K562 (cell line): Measurements from ENCODE around the gene KBTBD2.

ENCODE experiments used
- CTCF ChIP-seq, 3 experiments: IDR thresholded peaks in 2 of 3; conservative IDR thresholded peaks in 1 of 3; 2 replicates each; pipeline ENCODE4 v1.5.1; 2011 to 2012; ENCODE audit warnings: low read length in 3 of 3, mild to moderate bottlenecking in 3 of 3, control low read depth in 2 of 3, improper control_type of control experiment in 1 of 3, inconsistent platforms in 1 of 3, low read depth in 1 of 3, mixed read lengths in 1 of 3, moderate library complexity in 1 of 3; ENCODE audit not compliant: insufficient read depth in 2 of 3
- ELF1 ChIP-seq: fragments of 200-800 bp; sonication (Bioruptor generic); IDR thresholded peaks from 2 replicates; pipeline ENCODE4 v1.6.1; 2016; ENCODE audit warnings: missing genetic modification characterization, missing compliant biosample characterization
- EZH2 ChIP-seq: IDR thresholded peaks from 2 replicates; pipeline ENCODE4 v1.6.1; 2012; ENCODE audit warnings: low read depth, mild to moderate bottlenecking, inconsistent platforms, low read length, borderline replicate concordance
- PKNOX1 ChIP-seq: fragments of 450-650 bp; IDR thresholded peaks from 2 replicates; pipeline ENCODE4 v1.6.1; 2016
- RFX1 ChIP-seq: fragments of 450-650 bp; IDR thresholded peaks from 2 replicates; pipeline ENCODE4 v1.6.1; 2016; ENCODE audit warnings: mild to moderate bottlenecking, moderate library complexity
- SFPQ ChIP-seq: fragments of 200-400 bp; formaldehyde crosslinking; IDR thresholded peaks from 2 replicates; pipeline ENCODE4 v1.6.1; 2017; ENCODE audit warnings: mild to moderate bottlenecking, low read depth, low read length, moderate library complexity
- YY1 ChIP-seq, 3 experiments: IDR thresholded peaks; 2 replicates each; pipeline ENCODE4 v1.6.1; 2011; ENCODE audit warnings: low read length in 2 of 3, mild to moderate bottlenecking in 2 of 3, moderate library complexity in 2 of 3, borderline replicate concordance in 1 of 3, control low read depth in 1 of 3, low read depth in 1 of 3; ENCODE audit not compliant: insufficient read depth in 3 of 3, insufficient replicate concordance in 2 of 3, control insufficient read depth in 1 of 3, insufficient read length in 1 of 3; ENCODE audit errors: extremely low read depth in 1 of 3
- ZNF143 ChIP-seq: sonication (generic); formaldehyde crosslinking; IDR thresholded peaks from 2 replicates; pipeline ENCODE4 v1.9.0; 2022; ENCODE audit warnings: mild to moderate bottlenecking, missing genetic modification reagents

- TF ChIP-seq SFPQ (no peak), YY1 (IDR thresholded peaks at IDR 0.05; ENCODE audit: borderline replicate concordance in 1 of 3, control insufficient read depth in 1 of 3, extremely low read depth in 1 of 3, insufficient read depth in 3 of 3, insufficient read length in 1 of 3, insufficient replicate concordance in 2 of 3, low read depth in 1 of 3, low read length in 2 of 3) (no peak), RFX1 (no peak), PKNOX1 (no peak), EZH2 (no peak), ZNF143 (CRISPR knock-in tag) (no peak), ELF1 (tag) (no peak), CTCF (IDR thresholded peaks at IDR 0.05 in 2 of 3, conservative IDR thresholded peaks at IDR 0.05 in 1 of 3; ENCODE audit: insufficient read depth in 2 of 3, low read depth in 1 of 3, low read length in 3 of 3) (no peak)
These were observed 842 bp downstream of the KBTBD2 start for GRCh38 chr7:32890793-32891042.
